ENCODE data around the gene RDX.
"Not testable (repeated sequence)": the region's sequence is repeated elsewhere in the genome, so short reads cannot be mapped to it uniquely, and the experiment has no call there.

Gene RDX

GRCh38 chr11:110200241-110200640, 96.2 kb downstream of the RDX start:
- TF ChIP-seq CTCF (IDR thresholded peaks at IDR 0.05; ENCODE audit: borderline replicate concordance, insufficient read depth, low read depth, low read length) = no peak
- H3K4me3 ChIP-seq (ENCODE audit: low read depth, low read length) = no peak overlapping the region

DNA sequence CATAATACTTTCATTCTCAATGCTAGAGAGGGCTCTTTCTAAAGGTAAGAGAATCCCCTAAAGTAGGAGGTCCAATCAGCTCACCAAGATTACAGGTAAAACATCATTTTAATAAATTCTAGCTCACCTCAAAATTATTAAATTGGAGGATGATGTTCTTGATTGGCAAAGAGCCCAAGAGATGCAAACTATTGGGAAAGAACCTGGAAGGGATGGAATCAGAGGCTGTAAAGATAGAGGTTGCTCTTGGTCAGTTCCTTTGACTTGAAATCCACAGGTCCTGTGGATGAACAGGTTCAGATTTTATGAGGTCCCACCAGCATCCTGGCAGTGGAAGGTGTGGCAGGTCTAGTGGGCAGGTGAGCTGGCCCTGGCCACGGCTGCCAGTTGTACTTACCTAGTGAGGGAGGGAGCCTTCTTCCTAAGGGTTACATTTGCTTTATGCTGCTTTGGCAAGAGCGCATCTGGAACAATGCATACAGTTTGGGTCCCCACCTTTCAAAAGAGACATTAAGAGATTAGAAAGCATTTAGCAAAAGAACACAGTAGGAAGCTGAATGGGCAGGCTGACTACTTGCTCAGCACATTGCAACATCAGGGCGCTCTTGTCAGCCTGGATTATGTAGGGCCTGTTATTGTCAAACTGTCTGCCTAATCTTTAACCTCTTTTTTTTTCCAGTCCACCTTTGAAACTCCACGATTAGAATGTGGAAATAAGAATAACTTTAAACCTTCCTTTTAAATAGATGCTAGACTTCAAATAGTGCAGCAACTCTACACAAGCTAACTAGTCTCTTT, 97.0 kb downstream of the RDX start:
- no peak for TF ChIP-seq CTCF (IDR thresholded peaks at IDR 0.05; ENCODE audit: borderline replicate concordance, insufficient read depth, low read depth, low read length)
- H3K4me3 ChIP-seq (ENCODE audit: low read depth, low read length) = no peak overlapping the region

DNA sequence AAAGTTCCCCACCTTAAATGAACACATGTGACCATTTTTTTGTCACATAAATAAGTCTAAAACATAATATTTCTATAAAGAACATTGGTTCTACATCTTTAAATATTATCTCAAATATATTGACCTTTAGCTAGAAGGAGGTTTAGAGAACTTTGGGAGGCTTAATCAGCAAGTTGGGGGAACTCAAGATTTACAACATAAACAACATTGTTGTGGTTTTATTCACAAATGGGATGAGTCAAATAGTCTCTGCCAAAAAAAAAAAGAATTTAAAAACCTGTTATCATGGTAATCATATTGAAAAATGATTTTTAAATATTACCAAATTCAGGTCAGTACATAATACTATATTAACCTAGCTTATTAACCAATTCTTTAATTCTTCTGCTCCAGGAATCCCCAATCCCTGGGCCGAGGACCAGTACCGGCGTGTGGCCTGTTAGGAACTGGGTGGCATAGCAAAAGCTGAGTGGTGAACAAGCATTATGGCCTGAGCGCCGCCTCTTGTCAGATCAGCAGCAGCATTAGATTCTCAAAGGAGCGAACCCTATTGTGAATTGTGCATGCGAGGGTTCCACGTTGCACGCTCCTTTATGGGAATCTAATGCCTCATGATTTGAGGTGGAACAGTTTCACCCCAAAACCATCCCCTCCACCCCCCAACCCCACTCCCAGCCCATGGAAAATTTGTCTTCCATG, 98.2 kb downstream of the RDX start:
- no peak for TF ChIP-seq CTCF (IDR thresholded peaks at IDR 0.05; ENCODE audit: borderline replicate concordance, insufficient read depth, low read depth, low read length)
- no peak overlapping the region for H3K4me3 ChIP-seq (ENCODE audit: low read depth, low read length)

GRCh38 chr11:110196884-110197420, 99.5 kb downstream of the RDX start:
- no peak for TF ChIP-seq CTCF (IDR thresholded peaks at IDR 0.05; ENCODE audit: borderline replicate concordance, insufficient read depth, low read depth, low read length)
- H3K4me3 ChIP-seq (ENCODE audit: low read depth, low read length) = no peak overlapping the region

GRCh38 chr11:110196241-110196754, 100.1 kb downstream of the RDX start:
- no peak overlapping the region for H3K4me3 ChIP-seq (ENCODE audit: low read depth, low read length)
- TF ChIP-seq CTCF (IDR thresholded peaks at IDR 0.05; ENCODE audit: borderline replicate concordance, insufficient read depth, low read depth, low read length) = no peak

GRCh38 chr11:110194211-110194766, 102.1 kb downstream of the RDX start:
- not testable (repeated sequence) for H3K4me3 ChIP-seq (ENCODE audit: low read depth, low read length)

- not testable (repeated sequence) for H3K4me3 ChIP-seq (ENCODE audit: low read depth, low read length)
These were observed 103.7 kb downstream of the RDX start for GRCh38 chr11:110192604-110193282.
